CMK (cell line): ENCODE data around the gene ARHGAP9.
"Not testable (repeated sequence)": the region's sequence is repeated elsewhere in the genome, so short reads cannot be mapped to it uniquely, and the experiment has no call there.

ENCODE experiments used
- DNase-seq: peaks from one replicate; pipeline ENCODE4 v3.0.0-alpha.2; 2010; ENCODE audit warnings: low read depth

The ARHGAP9 gene

GRCh38 chr12:57479376-57480115, at the start of gene ARHGAP9:
ARHGAP9 (minus strand) TSS chr12:57479866; CDS start chr12:57479406, 460 bp downstream.
- no peak for DNase-seq

DNA sequence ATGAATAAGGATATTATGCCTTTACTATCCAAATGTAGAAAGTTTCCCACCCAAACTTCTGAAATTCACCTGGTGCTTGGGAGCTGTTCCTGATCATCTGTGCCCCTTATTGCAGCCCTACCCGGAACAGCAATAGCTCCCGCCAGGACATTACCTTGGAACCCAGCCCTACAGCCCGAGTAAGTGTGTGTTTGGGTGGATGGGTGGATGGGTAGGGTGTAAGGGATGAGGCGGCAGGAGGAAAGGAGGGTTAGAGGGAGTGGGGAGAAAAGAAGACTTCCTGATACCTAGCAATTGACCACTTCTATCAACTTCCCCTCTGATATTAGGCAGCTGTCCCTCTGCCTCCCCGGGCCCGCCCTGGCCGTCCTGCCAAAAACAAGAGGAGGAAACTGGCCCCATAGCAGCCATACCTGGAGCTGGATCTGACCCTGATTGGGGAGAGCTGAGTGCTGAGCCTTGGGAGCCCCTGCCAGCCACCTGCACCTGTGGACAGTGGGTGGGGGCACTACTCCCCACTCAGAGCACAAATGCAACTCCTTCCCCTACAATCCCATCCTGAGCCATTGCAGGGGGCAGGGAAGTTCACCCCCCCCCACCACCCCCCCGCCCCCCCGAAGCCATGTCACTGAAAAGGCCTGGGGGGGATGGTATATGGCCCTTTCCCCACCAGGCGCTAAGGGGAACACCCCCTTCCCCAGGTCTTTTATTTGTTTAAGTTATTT, 49.3 kb upstream of the ARHGAP9 start:
- DNase-seq: no peak

DNA sequence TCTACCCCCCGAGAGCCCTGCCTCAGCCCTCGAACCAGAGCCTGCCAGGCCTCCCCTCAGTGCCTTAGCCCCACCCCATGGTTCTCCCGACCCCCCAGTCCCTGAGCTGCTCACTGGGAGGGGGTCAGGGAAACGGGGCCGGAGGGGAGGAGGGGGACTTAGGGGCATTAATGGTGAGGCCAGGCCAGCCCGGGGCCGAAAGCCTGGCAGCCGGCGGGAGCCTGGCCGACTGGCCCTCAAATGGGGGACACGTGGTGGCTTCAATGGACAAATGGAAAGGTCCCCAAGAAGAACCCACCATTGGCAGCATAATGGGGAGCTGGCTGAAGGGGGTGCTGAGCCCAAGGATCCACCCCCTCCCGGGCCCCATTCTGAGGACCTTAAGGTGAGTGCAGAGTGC, 48.5 kb upstream of the ARHGAP9 start:
- no peak for DNase-seq

DNA sequence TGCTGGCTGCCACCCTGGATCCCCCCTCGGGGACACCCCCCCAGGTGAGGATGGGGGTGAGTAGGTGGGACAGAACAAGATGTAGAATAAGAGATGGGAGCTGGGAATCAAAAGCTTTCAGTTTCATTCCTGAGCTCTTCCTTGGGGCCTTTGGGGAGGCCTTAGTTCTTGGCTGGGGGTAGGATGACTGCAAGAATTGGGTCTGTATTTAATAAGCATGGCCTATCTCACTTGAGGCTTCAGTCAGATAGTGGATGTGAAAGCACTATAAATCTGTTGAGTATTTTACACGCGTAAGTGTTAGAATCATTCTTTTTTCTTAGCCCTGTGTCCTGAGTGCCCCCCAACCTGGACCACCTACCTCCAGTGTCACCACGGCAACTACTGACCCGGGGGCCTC, 47.5 kb upstream of the ARHGAP9 start:
- no peak for DNase-seq

DNA sequence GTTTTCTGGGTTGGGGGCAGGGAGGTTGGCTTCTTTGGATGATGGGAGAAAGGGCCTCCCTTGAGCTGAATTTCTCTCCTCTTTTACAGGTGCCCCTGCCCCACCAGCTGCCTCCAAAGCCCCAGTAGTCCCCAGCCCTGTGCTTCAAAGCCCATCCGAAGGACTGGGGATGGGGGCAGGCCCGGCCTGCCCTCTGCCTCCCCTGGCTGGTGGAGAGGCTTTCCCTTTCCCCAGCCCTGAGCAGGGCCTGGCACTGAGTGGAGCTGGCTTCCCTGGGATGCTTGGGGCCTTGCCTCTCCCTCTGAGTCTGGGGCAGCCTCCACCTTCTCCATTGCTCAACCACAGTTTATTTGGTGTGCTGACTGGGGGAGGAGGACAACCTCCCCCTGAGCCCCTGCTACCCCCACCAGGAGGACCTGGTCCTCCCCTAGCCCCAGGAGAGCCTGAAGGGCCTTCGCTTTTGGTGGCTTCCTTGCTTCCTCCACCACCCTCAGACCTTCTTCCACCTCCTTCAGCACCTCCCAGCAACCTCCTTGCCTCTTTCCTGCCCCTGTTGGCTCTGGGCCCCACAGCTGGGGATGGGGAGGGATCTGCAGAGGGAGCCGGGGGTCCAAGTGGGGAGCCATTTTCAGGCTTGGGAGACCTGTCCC, 46.9 kb upstream of the ARHGAP9 start:
- DNase-seq: no peak

- DNase-seq: no peak
Observed at GRCh38 chr12:57525615-57526383, 46.1 kb upstream of the ARHGAP9 start.

GRCh38 chr12:57524814-57525614, 45.3 kb upstream of the ARHGAP9 start:
- DNase-seq: no peak

- DNase-seq: no peak
Observed at GRCh38 chr12:57523706-57524614, 44.3 kb upstream of the ARHGAP9 start.

- DNase-seq: peak; percentile 74
Observed at GRCh38 chr12:57522887-57523705, 43.4 kb upstream of the ARHGAP9 start.

GRCh38 chr12:57522011-57522886, 42.6 kb upstream of the ARHGAP9 start, which contains the start of gene MBD6:
MBD6 (plus strand) TSS chr12:57522824; CDS start chr12:57524304, 1,480 bp downstream.
- DNase-seq: peak; percentile 88

GRCh38 chr12:57521525-57522010, 41.9 kb upstream of the ARHGAP9 start:
- no peak for DNase-seq

DNA sequence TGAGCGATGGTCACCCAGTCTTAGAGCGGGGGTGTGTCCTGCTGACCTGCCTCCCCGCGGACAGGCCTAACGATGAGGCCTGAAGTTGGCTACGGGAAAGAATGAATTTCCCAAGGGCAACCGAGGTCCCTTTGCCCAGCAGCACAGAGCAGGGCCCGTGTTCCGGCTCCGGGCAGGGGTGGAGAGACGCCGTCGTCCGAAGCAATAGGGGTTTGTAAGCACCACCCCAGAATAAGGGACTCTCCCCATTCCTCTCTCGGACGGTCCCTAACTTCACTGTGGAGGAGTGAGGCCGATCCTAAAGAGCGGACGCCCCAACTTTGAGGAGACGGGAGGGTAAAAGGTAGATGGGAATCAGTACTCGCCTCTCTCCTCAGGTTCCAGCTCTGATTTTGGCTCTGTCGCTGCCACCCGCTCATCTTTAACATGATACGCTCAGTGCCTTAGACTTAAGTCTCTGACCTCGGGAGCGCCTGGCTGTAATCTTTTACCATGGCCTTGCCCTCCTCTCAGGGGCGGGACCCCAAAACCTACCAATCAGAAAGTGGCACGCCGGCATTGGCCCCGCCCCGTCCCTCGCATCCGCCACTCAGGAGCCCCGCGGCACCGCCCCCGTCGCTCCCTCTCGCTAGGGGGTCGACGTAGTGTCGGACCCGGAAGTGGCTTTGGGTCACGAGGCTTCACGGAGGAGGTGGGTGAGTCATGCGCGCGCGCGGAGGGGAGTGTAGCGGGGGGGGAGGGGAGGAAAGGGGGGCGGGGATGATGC, 40.6 kb upstream of the ARHGAP9 start, which contains the start of gene DDIT3:
TSS of gene DDIT3 (minus strand) at position 462 of the 766 bp plus-strand sequence. CDS start 3,108 bp downstream, outside the sequence.
- DNase-seq: peak; percentile 92

DNA sequence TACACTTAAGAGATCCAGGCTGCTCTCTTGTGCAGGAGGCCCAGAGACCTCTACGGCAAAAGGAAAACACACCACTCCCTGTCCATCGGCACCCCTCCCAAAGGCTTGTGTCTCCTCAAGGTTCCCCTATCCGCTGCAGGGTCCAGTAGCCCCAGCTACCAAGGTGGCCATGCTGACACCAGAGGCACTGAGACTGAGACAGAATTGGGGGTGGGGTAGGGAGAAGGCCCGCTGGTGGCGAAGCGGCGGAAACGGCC, 40.1 kb upstream of the ARHGAP9 start:
- DNase-seq: no peak

- DNase-seq: no peak
Observed at GRCh38 chr12:57518920-57519795, 39.5 kb upstream of the ARHGAP9 start.

DNA sequence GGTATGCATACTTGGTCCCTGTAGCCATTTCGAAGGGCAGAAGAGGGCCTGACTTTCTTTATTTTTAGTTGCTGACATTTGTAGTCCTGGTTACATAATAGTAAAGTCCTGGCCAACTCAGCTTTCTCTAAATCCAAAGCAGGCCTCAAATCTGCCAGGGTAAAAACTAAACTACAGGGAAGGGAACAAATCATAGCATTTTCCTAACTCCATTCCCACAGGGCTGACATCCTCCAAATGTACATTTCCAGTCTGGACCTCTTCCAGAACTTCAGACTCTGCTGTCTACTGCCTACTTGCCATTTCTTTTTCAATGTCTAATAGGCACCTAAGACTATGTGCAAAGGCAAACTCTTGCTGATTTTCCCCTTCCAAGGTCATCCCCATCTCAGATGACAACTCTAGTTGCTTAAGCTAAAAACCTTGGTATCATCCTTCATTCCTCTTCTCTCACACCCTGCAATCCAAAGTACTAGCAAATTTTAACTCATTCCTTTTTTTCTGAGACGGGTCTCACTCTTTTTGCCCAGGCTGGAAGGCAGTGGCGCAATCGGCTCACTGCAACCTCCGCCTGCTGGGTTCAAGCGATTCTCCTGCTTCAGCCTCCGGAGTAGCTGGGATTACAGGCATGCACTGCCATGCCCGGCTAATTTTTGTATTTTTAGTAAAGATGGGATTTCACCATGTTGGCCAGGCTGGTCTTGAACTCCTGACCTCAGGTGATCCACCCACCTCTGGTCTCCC, 38.7 kb upstream of the ARHGAP9 start:
- no peak for DNase-seq

GRCh38 chr12:57517718-57518117, 38.1 kb upstream of the ARHGAP9 start:
- DNase-seq: not testable (repeated sequence)
